ENCODE results near the gene TYW1B.
"Not testable (repeated sequence)": the region's sequence is repeated elsewhere in the genome, so short reads cannot be mapped to it uniquely, and the experiment has no call there.

TYW1B gene

GRCh38 chr7:72690177-72690576 lies 137.8 kb downstream of the TYW1B start:
- DNase-seq, result not testable (repeated sequence)

DNA sequence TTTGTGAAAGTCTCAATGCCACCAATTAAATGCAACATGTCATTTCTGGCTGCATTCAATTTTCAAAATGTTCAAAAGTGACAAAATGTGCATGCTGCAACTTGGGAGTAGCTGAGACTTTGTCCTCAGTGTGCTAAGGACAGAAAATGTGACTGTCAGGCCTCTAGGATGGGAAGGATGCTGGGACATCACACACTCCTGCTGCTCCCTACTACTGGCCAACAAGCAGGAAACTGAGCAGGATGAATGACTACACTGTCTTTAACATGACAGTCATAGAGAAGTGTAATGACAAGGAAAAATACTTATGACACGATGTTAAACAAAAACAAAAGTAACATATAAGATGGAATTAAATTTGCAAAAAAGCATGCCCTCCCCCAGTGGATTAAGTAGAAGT lies 138.7 kb downstream of the TYW1B start:
- not testable (repeated sequence) for DNase-seq

- peak in 1 of 2 experiments; percentile 27 for DNase-seq
These were observed 146.8 kb downstream of the TYW1B start for GRCh38 chr7:72681211-72681610.

DNA sequence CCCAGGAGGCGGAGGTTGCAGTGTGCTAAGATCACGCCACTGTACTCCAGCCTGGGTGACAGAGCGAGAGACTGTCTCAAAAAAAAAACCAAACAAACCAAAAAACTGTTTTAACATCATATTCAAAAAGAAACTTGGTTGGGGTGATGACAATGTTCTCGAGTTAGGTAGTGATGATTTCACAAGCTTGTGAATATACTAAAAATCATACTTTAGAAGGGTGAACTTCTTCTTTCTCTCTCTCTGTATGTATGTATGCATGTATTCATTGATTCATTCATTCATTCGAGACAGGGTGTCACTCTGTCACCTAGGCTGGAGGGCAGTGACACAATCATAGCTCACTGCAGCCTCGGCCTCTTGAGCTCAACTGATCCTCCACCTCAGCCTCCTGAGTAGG lies 151.1 kb downstream of the TYW1B start:
- not testable (repeated sequence) for DNase-seq

GRCh38 chr7:72676086-72676690 lies 151.8 kb downstream of the TYW1B start:
- DNase-seq, result not testable (repeated sequence)

DNA sequence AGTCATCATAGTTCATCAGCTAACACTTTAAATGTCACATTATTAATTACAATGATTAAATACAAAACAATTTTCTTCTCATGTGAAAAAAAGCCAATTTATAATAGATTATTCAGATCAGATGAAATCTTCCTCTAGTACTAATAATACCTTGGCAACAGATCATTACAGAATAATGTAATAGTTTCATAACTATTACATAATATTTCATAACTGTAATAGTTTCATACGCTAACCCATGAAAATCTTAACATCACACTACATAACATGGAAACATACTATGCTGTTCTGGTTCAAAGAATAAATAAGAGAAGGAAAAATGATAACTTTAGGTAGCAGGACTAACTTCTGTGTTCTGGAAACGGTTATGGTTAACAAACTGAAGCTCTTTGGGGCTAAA lies 152.3 kb downstream of the TYW1B start:
- not testable (repeated sequence) for DNase-seq

- DNase-seq, result no peak
These were observed 153.6 kb downstream of the TYW1B start for GRCh38 chr7:72674394-72674793.

- not testable (repeated sequence) for DNase-seq
These were observed 157.2 kb downstream of the TYW1B start for GRCh38 chr7:72670850-72671249.

- DNase-seq, result not testable (repeated sequence)
These were observed 159.6 kb downstream of the TYW1B start for GRCh38 chr7:72668435-72668834.

DNA sequence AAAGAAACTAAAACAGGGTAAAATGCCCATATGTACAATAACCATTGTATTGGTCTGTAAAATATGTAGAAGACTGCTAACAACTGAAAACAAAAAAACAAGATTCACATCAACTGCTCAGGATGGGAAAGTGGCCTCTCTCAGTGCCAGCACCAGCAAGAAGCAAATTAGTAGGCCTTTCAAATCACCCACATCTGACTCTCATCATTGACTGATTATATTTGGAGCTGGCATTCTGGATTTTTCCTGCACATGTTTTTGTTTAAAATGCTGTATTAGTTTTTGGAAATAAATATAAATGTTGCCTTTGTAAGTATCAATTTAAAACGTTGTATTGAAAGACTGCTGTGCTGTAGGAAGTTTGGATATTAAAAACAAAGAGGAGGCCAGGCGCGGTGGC lies 161.0 kb downstream of the TYW1B start:
- DNase-seq, result not testable (repeated sequence)

DNA sequence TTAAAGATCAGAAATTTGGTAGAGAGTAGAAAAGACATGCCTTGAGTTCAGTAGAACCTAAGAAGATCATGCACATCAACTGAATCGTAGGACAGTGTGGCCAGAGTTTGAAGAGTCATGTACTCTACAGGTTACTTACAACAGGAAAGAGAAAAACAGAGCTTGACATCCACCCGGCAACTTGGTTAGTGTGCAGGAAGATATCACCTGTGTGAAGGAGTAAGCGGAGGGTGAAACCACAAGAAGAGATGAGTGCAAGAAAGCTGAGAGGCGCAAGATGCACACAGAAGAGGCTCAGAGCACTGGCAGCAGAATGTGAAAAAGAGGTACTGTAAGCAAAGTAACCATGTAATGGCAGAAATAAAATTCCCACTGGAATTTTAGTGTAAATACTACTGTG lies 179.4 kb downstream of the TYW1B start:
- DNase-seq, result not testable (repeated sequence)

- DNase-seq, result not testable (repeated sequence)
These were observed 184.3 kb downstream of the TYW1B start for GRCh38 chr7:72643708-72644107.

DNA sequence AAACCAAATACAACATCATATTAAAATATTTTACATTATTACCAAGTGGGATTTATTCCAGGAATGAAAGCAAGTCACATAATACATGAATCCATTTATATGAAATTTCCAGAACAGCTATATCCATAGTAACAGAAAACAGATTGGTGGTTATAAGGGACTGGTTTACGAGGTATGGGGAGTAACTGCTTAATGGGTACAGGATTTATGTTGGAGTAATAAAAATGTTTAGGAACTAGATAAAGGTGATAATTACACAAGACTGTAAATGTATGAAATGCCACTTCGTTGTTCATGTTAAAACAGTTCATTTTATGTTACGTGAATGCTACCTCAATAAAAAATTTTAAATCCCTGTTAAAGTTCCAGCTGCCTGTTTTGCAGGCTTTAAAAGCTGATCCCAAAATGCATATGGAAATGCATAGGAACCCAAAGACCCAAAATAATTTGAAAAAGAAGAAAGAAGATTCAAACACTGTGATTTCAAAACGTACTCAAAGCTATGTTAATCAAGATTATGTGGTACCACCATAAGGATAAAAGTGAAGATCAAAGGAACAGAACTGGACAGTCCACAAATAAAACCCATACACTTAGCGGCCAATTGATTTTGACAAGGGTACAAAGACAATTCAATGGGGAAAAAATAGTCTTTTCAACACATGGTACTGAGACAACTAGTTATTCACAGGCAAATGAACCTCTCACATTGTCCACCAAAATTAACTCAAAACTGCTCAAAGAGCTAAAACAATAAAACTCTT lies 186.3 kb downstream of the TYW1B start:
- not testable (repeated sequence) for DNase-seq

DNA sequence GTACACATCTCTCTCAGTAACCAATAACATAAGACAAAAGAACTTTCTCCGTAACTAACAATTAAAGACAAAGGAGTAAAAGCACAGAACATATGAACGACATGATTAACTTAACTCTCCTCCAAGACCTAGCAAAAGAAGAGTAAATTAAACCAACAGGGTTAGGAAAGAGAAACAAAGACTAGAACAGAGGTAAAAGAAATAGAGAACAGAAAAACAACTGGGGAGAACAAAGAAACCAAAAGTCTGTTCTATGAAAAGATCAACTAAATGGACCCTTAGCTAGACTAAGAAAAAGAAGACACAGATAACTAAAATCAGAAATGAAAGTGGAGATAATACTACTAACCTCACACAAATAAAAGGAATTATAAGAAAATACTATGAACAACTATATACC lies 187.3 kb downstream of the TYW1B start:
- not testable (repeated sequence) for DNase-seq

- DNase-seq, result not testable (repeated sequence)
These were observed 192.6 kb downstream of the TYW1B start for GRCh38 chr7:72635273-72635908.

DNA sequence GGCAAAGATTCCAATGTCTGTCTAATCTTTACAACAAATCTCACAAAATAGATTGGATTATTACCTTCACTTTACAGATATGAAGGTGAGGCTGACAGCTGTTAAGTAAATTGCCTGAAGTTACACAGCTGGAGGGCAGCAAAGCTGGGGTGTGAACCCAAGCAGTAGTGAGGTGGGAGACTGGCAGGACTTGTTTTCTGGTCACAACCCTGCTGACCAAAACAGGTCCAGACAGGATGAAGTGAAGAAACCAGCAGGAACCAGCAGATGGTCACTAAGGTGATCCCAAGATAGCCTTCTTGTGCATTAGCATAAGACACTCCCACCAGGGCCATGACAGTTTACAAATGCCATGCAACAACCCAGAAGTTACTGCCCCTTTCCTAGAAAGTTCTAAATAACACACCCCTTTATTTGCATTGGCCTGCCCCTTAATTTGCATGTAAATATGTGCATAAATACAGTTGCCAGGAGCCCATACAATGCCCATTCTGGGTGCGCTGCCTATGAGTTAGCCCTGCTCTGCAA lies 195.2 kb downstream of the TYW1B start:
- not testable (repeated sequence) for DNase-seq

DNA sequence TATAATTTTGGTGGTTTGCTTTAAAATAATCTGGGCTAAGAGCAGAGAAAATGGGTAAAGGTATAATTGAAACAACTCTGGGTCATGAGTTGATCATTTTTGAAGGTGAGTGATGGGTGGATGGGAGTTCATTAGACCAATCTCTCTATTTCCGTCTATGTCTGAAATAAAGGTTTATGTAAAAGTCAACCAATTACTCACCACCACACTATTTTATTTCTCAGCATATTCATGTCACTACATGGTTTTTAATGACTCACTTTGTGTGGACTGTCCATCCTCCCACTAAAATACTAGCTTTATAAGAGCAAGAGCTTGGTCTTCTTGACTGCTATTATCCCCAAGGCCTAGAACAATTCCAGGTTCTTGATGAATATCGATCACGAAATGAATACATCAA lies 199.6 kb downstream of the TYW1B start:
- not testable (repeated sequence) for DNase-seq

DNA sequence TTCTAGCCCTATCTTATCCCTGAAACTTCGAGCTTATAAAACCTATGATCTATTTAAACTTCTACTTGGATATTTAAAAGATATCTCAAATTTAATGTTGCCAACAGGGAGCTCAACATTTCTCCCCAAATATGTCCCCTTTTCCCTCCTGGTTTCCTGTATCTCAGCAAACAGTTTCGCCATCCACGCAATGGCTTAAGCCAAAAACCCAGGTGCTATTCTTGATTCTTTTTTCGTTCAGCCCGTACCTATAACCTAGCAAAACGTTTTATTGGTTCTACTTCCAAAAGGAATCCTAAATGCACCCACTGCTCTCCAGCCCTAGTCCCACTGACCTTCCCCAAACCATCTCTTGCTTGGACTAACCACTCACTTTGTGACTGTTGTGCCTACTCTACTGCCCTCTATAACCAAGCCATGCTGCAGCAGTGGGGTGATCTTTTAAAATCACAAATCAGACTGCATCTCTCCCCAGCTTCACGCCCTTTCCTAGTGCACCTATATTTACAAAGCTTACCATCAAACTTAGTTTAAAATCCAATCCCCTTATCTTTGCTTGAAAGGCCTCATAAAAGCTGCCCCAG lies 201.5 kb downstream of the TYW1B start:
- not testable (repeated sequence) for DNase-seq

GRCh38 chr7:72625721-72626423 lies 202.1 kb downstream of the TYW1B start:
- DNase-seq, result not testable (repeated sequence)

DNA sequence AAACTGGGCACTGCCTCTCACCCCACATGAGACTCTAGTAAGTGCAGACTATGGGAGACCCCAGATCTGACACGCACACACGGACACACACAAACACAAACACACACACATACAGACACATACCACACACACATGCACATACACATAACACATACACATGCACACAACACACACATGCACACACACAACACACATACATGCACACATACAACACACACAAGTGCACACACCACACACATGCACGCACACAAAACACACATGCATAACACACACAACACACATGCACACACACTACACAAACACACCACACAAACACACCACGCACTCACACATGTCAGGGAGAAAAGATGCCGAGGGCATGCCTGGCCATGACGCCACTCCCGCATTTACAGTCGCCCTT lies 205.5 kb downstream of the TYW1B start:
- DNase-seq, result no peak

- DNase-seq, result not testable (repeated sequence)
These were observed 206.2 kb downstream of the TYW1B start for GRCh38 chr7:72621761-72622187.

GRCh38 chr7:72620923-72621322 lies 207.1 kb downstream of the TYW1B start:
- not testable (repeated sequence) for DNase-seq
